ENCODE data around the gene CARD14. TPM values are rescaled to one million over a fixed set of nuclear protein-coding genes. Genes with fewer than 3 reads are reported as not detected.
"Not testable (repeated sequence)": the region's sequence is repeated elsewhere in the genome, so short reads cannot be mapped to it uniquely, and the experiment has no call there.

The CARD14 gene
- total RNA-seq, 1 experiment from 2014 or later, result not detected

DNA sequence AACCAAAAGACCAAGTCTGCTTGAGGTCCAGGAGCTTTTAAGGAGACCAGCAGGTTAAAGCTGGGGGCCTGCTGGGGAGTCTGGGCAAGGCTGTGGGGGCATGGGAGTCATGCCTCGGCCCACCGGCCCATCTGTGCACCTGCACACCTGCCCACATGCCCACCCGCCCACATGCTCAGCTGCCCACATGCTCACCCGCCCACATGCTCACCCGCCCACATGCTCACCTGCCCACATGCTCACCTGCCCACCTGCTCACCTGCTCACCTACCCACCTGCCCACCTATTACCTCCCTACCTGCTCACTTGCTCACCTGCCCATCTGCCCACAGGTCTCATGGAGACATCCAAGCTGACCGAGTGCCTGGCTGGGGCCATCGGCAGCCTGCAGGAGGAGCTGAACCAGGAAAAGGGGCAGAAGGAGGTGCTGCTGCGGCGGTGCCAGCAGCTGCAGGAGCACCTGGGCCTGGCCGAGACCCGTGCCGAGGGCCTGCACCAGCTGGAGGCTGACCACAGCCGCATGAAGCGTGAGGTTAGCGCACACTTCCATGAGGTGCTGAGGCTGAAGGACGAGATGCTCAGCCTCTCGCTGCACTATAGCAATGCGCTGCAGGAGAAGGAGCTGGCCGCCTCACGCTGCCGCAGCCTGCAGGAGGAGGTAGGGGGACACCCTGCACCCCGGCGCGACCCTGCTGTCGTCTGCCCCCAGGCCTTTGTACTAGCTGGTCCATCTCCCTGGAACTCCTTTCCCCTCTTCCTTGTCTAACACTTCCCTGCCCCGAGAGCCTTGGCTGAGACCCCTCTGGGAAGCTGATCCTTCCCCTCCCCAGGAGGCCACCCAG is 14.0 kb downstream of the CARD14 start:
- DNase-seq (ENCODE audit: low read depth), result no peak

DNA sequence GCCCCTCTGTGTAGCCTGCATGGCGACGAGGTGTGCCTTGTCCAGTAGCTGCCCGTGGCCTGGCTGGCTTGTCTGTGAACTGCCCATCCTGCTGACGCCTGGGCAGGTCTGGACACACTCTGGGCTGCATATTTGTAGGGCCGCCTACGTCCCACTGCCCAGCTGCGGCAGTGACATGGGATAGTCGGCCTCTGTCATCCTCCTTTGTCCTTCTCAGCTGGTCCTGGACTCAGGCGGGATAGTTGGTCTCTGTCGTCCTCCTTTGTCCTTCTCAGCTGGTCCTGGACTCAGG is 14.5 kb downstream of the CARD14 start:
- DNase-seq (ENCODE audit: low read depth), result no peak

DNA sequence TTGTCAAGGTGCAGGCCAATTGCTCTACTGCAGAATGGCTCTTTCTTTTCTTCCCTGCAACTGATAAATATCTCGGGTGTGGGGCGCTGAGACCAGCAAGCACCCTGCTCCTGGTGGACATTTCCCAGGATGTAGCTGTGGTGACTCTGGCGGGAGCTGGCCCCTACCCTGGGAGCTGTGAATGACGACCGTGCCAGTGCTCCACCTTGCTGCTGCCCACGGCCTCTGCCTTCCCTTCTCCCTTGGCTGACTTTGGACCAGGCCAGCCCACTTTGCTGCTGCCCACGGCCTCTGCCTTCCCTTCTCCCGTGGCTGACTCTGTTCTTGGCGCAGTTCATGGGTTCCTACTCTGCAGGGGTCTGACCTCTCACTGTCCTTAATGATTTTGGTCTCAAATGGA is 16.1 kb downstream of the CARD14 start:
- no peak for DNase-seq (ENCODE audit: low read depth)

DNA sequence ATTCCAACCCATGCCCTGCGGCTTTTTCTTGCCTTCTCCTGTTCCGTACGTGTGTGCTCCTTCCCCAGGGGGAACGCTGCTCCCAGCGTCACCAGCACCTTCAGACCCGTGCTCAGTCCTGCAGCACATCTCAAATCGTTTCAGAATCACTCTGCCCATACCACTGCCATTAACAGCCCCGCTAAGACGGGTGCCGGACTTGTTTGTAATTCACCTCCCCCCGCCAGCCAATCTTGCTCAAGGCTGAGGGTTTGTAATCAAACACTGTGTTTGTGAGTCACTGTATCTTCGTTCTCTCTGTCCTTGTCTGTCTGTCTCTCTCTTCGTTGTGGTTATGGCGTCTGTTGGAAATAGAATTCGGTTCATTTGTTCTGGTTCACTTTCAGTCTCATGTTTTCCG is 17.3 kb downstream of the CARD14 start:
- peak; percentile 37 for DNase-seq (ENCODE audit: low read depth)

DNA sequence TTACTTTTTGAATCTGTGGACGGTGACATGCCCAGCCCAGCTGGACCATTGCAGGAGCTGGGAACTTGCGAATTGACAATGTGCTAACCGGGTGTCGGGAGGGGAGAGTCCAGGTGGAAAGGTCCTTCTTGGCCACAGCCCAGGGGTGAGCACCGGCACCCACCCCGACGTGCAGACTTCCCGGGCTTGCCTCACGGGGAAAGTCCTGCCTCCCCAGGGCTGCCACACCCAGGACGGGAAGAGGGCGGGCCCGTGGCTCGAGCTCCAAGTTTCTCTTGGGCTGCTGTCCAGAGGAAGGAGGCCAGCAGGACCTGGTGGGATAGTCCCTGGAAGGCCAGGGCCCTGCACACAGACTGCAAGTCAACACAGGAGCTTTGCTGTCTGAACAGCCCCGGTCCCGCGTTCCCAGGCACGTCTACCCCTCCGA is 17.7 kb downstream of the CARD14 start:
- DNase-seq (ENCODE audit: low read depth), result peak; percentile 34

DNA sequence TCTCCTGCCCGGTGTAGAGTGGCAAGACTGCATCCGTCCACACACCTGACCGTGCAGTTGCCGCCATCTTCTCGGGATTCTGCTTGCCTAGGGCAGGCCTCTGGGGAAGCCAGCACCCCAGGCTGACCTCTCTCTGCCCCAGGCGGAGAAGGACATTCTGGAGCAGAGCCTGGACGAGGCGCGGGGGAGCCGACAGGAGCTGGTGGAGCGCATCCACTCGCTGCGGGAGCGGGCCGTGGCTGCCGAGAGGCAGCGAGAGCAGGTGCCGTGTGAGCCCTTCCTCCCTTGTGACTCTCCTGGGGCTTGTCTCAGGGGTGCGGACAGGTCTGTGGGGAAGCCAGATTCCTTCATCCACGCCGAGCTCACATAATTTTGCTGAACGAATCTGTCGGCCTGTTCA is 19.8 kb downstream of the CARD14 start:
- no peak for DNase-seq (ENCODE audit: low read depth)

DNA sequence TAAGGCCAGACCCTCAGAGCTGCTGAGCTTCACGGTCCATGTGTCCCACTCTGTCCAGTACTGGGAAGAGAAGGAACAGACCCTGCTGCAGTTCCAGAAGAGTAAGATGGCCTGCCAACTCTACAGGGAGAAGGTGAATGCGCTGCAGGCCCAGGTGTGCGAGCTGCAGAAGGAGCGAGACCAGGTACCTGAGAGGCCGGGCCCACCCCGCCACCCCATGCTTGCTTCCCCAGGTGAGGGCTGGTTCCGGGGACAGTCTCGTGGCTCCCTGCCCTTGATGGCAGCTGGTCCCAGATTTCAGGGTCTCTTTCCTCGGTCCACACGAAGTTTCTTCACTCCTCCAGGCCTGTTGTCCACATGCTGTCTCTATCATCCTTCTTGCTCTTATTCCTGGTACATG is 20.9 kb downstream of the CARD14 start:
- no peak for DNase-seq (ENCODE audit: low read depth)

DNA sequence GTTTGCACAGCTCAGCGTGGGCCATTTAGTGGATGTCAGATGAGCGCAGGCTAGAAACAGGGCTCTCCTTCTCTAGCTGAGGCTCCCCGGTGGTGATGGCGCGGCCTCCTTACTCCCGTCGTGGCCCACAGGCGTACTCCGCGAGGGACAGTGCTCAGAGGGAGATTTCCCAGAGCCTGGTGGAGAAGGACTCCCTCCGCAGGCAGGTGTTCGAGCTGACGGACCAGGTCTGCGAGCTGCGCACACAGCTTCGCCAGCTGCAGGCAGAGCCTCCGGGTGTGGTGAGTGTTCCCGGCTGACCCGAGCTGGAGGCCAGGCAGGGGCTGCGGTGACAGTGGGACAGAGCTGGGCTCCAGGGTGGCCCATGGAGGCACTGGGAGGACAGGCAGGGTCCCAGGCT is 21.4 kb downstream of the CARD14 start:
- DNase-seq (ENCODE audit: low read depth), result no peak

DNA sequence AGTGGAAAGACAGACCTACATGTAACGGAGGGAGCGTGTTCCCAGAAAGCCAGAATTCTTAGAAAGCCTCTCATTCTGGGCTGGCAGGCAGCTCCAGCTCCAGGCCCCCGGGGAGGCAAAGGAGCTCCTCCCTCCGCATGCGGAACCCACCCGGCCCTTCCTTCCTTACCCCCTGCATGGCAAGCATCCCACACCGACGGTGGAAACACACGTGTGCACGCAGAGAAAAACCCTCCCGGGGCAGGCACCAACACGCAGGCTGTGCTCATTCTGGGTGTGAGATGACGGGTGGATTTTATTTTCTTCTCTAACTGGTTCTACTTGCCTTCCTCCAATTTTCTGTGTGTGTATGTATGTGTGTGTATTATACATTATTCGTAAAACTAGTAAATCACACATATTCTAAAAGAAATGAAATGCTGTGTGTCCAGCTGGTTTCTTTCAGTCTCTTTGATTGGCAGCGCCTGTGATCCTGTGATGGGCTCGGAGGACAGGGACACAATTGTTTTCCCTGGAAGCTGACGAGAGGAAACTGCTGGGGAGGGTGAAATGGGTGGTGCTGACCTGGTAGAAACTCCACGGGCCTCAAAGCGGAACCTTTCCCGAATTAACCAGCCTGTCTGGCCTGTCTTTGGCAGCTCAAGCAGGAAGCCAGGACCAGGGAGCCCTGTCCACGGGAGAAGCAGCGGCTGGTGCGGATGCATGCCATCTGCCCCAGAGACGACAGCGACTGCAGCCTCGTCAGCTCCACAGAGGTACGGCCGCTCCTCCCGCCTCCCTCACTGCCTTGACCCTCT is 22.2 kb downstream of the CARD14 start:
- DNase-seq (ENCODE audit: low read depth), result peak; percentile 34

DNA sequence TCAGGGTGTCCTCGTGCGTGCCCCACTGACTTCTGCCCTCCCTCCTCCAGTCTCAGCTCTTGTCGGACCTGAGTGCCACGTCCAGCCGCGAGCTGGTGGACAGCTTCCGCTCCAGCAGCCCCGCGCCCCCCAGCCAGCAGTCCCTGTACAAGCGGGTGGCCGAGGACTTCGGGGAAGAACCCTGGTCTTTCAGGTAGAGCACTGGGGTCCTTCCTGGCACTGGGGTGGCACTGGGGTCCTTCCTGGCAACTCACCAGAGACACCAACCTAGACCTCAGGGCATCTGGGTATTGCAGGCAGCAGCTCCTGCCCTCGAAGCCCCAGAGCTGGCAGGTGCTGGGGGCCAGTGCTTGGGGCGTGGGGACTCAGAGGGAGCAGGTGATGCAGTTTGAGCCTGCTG is 25.3 kb downstream of the CARD14 start:
- no peak for DNase-seq (ENCODE audit: low read depth)

DNA sequence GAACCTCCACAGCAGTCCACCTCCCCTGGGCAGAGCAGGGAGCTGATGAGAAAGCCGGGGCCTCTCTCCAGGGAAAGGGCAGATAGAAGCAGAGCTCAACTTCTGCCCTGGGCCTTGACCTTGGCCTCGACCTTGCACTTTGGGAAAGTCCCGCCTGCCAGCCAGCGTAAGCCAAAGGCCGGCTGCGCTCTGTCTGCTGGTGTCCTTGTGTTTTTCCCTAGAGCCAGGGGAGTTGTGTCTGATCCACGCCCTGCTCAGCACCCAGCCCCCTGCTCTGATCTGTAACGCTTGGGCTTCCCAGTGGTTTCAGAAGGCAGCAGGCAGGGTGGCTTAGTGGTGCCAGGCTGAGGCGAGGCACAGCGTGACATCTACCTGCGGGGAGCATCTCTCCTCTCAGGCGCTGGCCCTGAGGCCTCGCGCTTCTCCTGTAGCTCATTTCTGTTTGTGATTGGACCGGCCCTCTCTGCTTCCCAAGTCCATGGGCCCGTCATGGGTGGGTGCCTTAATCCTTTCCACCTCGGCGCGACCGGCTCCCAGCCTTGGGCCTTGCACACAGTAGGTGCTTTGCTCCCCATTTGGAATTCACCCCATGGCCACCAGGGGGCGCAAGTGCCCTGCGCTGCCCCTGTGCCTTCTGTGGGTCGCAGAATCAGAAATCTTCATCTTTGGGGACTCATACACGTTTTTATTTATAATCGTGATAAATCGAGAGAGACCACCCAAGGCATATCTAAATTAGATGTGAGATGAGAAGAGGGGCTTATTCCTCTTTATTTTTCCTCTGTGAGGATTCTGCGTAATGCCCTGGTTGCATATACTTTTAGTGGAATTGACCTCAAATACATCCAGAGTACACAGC is 26.1 kb downstream of the CARD14 start:
- DNase-seq (ENCODE audit: low read depth), result peak; percentile 4

DNA sequence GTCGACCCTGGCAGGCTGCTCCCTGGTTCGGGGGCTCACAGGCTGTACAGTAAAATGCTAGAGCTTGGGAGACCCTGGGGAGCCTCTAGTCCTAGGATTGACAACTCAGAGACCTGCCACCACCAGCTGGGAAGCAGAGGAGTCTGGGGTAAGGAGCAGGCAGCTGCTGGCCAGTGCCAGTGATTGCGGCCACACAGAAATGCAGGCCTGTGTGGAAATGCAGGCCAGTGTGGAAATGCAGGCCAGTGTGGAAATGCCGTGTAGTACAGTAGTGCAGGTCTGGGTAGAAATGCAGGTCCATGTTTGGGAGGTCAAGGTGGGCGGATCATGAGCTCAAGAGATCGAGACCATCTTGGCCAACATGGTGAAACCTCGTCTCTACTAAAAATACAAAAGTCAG is 26.8 kb downstream of the CARD14 start:
- DNase-seq (ENCODE audit: low read depth), result no peak

DNA sequence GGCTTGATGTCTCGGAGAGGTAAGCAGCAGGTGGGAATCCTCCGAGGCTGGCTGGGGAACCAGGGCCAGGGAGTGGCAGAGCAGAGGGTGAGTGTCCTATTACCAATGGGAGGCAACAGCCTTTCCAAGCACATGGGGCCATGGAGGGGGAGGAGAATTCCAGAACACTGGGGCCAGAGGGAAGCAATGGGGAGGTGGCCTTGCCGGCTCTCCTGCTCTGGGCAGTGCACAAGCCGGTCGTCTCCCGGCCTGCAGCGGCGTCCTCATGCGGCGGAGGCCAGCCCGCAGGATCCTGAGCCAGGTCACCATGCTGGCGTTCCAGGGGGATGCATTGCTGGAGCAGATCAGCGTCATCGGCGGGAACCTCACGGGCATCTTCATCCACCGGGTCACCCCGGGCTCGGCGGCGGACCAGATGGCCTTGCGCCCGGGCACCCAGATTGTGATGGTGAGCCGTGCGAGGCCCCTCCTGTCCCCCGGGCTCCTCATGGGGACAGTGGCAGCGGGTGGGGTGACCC is 28.4 kb downstream of the CARD14 start:
- no peak for DNase-seq (ENCODE audit: low read depth)

DNA sequence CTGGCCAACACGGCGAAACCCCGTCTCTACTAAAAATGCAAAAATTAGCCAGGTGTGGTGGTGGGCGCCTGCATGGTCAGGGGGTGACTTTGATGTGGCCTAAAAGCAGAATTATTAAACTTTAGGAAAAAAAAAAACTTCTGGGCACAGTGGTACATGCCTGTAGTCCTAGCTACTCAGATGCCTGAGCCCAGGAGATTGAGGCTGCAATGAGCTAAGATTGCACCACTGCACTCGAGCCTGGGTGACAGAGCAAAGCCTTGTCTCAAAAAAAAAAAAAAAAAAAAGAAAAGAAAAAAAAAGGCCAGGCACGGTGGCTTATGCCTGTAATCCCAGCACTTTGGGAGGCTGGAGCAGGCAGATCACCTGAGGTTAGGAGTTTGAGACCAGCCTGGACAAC is 29.5 kb downstream of the CARD14 start:
- DNase-seq (ENCODE audit: low read depth), result not testable (repeated sequence)

DNA sequence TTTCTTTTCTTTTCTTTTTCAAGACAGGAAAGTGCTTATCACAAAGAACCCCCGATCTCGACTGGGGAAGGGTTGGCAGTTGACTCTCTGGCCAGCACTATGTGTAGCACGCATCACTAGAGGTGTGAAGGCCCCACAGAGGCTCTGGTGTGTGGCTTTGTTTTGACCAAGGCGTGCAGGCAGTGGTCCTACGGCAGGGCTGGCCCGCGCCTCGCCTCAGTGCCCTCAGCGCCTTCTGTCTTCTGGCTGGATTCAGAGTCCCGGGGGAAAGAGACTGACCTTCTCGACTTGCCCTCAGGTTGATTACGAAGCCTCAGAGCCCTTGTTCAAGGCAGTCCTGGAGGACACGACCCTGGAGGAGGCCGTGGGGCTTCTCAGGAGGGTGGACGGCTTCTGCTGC is 31.6 kb downstream of the CARD14 start:
- no peak for DNase-seq (ENCODE audit: low read depth)

DNA sequence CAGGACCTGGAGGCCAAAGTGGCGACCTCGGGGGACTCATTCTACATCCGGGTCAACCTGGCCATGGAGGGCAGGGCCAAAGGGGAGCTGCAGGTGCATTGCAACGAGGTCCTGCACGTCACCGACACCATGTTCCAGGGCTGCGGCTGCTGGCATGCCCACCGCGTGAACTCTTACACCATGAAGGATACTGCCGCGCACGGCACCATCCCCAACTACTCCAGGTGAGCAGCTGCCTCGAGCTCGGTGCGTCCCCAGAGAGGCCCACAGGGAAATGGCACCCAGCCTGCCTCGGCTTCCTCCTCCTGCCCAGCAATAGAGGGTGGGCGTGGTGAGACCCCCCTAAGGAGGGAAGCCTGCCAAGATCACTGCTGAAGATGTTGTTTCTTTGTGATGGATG is 32.4 kb downstream of the CARD14 start:
- DNase-seq (ENCODE audit: low read depth), result no peak

DNA sequence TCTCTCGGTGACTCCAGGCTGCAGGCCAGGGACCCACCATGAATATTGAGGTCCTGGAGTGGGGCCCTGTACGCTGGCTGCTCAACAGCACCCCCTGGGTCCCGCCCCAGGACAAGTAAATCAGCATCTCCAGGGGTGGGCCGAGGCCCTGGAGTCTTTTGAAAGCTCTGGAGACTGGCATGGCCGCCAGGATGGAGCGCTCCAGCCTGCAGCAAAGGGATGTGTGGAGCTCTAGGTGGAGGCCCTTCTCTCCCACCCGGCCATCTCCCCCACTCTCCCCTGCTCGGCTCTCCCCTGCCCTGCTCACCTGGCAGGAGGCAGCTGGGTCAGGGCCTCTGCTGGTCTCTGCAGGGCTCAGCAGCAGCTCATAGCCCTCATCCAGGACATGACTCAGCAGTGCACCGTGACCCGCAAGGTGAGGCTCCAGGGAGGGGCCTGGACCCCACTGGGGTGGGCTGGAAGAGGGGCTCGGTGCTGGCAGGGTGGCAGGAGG is 33.7 kb downstream of the CARD14 start:
- no peak for DNase-seq (ENCODE audit: low read depth)

DNA sequence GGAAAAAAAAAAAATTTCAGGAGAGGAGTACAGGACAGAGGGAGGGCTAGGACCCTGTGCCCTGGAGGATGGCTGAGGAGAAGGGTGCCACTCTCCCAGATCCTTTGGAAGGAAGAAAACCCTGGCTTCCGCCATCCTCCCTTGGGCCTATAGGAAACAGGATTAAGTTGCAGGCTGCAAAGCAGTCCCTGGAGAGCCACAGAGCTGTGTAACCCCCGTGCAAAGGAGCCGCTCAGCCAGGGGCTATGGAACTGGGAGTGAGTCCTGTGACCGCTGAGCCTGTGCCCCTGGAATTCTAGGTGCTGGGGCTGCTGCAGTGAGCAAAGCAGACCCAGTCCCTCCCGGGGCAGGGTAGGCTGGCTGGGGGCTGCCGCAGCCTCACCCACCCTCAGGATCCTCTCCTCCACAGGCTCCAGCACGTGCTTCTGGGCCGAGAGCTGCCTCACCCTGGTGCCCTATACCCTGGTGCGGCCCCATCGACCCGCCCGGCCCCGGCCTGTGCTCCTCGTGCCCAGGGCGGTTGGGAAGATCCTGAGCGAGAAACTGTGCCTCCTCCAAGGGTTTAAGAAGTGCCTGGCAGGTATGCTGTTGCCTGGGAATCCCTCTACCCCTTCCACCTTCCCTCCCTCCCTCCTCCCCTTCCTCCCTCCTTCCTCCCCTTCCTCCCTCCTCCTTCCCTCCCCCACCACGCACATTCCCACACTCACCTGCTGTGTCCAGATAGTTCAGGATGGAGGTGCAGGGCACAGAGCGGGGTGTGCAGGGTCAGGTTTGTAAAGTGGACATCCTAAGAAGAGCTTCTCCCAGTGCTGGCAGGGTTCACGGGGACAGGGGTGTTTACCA is 35.0 kb downstream of the CARD14 start:
- no peak for DNase-seq (ENCODE audit: low read depth)

DNA sequence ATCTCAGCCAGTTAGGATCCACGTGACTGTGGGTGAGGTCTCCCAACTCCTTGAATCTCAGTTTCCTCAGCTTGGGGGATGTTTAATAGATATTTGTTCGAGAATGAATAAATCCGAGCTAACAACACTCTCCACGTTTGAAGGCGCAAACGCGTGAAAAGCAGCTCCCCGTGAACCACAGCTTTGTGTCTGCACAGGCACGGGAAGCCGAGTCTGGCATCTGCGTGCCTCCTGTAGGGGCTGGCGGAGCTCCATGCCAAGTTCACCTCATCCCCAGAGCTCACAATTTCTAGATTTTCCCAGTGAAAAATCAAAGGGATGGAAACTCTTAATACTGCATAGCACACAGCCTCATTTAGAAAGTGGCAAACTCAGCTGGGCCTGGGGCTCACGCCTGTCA is 36.0 kb downstream of the CARD14 start:
- DNase-seq (ENCODE audit: low read depth), result no peak

DNA sequence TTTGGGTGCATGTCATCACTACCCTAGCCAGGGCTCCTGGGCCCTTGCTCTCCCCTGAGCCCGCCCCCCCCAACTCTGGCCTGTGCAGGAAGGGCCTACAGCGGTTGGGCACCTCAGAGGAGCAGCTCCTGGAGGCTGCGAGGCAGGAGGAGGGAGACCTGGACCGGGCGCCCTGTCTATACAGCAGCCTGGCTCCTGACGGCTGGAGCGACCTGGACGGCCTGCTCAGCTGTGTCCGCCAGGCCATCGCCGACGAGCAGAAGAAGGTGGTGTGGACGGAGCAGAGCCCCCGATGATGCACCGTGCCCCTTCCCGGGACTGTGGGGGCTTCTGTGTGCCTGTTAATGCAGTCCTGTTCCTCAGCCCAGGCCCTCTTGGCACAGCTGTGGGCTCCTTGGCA is 38.2 kb downstream of the CARD14 start:
- DNase-seq (ENCODE audit: low read depth), result no peak

DNA sequence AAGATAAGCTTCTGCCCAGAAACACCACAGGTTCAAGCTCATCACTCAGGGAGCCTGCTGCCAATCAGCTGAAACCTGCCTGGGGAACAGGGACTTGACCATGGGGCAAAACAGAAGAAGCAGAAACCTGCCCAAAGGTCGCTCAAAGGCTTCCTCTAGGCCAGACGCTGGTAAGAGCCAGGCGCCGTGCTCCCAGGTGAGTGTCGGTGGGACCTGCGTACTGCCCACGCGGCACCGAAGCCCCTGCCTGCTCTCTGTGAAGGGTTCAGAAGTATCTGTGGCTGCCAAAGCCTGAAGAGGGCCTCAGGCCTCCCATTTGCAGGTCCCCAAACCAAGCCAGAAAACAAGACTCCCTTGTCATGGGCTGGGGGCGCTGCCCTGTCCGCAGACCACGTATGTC is 39.9 kb downstream of the CARD14 start:
- no peak for DNase-seq (ENCODE audit: low read depth)
